ENCODE data around the gene ANKMY1.

Gene ANKMY1

GRCh38 chr2:240594511-240595380 is 37.0 kb upstream of the ANKMY1 start:
- no peak for DNase-seq

- no peak for DNase-seq
These were observed 36.1 kb upstream of the ANKMY1 start for GRCh38 chr2:240593703-240594451.

GRCh38 chr2:240593026-240593702 is 35.4 kb upstream of the ANKMY1 start:
- no peak for DNase-seq

- no peak for DNase-seq
These were observed 34.0 kb upstream of the ANKMY1 start for GRCh38 chr2:240591784-240592183.

- DNase-seq, result no peak
These were observed 33.4 kb upstream of the ANKMY1 start for GRCh38 chr2:240591226-240591625.

- no peak for DNase-seq
These were observed 32.9 kb upstream of the ANKMY1 start for GRCh38 chr2:240590681-240591111.

GRCh38 chr2:240589850-240590525 is 32.2 kb upstream of the ANKMY1 start:
- DNase-seq, result no peak

- no peak for DNase-seq
These were observed 31.6 kb upstream of the ANKMY1 start for GRCh38 chr2:240589375-240589774.

- DNase-seq, result no peak
These were observed 30.9 kb upstream of the ANKMY1 start for GRCh38 chr2:240588669-240589068.

GRCh38 chr2:240588006-240588655 is 30.3 kb upstream of the ANKMY1 start:
- DNase-seq, result no peak

- peak; percentile 34 for DNase-seq
These were observed 29.4 kb upstream of the ANKMY1 start for GRCh38 chr2:240586919-240587800.

GRCh38 chr2:240586198-240586918 is 28.6 kb upstream of the ANKMY1 start, which contains the start of gene CAPN10:
Gene CAPN10, plus strand, starts transcription at chr2:240586734. Its CDS starts 178 bp downstream, at chr2:240586912.
- peak; percentile 93 for DNase-seq

- DNase-seq, result no peak
These were observed 28.0 kb upstream of the ANKMY1 start for GRCh38 chr2:240585681-240586197.

GRCh38 chr2:240585101-240585500 is 27.3 kb upstream of the ANKMY1 start:
- no peak for DNase-seq

GRCh38 chr2:240584486-240585031 is 26.8 kb upstream of the ANKMY1 start:
- DNase-seq, result no peak

- DNase-seq, result no peak
These were observed 26.0 kb upstream of the ANKMY1 start for GRCh38 chr2:240583774-240584173.

- no peak for DNase-seq
These were observed 25.0 kb upstream of the ANKMY1 start for GRCh38 chr2:240582781-240583180.

- DNase-seq, result no peak
These were observed 24.0 kb upstream of the ANKMY1 start for GRCh38 chr2:240581811-240582210.

GRCh38 chr2:240579771-240580614 is 22.2 kb upstream of the ANKMY1 start:
- peak; percentile 65 for DNase-seq
